ENCODE results near the gene OTUD4. TPM values are rescaled to one million over a fixed set of nuclear protein-coding genes. Genes with fewer than 3 reads are reported as not detected.
A peak's percentile ranks its signal among the peaks of the same experiment; 100 is the strongest.
"Not testable (repeated sequence)": the region's sequence is repeated elsewhere in the genome, so short reads cannot be mapped to it uniquely, and the experiment has no call there.

The OTUD4 gene
- total RNA-seq, 1 donor from 2014 or later: 35.0 TPM

DNA sequence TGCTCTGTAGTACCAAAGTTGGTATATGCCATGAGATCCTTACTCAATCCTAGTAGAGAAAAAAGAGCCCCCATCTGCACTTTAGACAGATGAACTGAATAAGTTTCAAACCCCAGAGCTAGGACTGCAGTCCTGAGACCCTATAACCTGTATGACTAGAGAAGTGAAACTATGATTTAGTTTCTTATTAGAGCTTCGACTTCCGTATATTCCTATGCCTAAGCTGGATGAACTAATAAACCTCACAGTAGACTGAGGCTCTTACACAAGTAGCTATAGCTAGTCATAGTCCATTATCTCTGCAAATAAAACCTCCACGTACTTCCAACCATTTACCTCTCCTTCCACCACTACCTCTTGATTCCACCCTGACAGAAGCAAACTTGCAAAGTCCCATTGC, 6.3 kb upstream of the OTUD4 start:
- Mint-ChIP-seq H3K4me1 (ENCODE audit: unreplicated experiment) (no peaks in the 10 kb centered on the region), H3K4me3 (ENCODE audit: unreplicated experiment) (no peak overlapping the region), H3K36me3 (ENCODE audit: unreplicated experiment) (no peaks in the 10 kb centered on the region), H3K27me3 (ENCODE audit: unreplicated experiment) (peaks cover 15% of the 10 kb centered on the region), H3K9me3 (ENCODE audit: unreplicated experiment) (no peaks in the 10 kb centered on the region), H3K27ac (ENCODE audit: unreplicated experiment) (no peak overlapping the region)
- TF ChIP-seq CTCF (IDR thresholded peaks at IDR 0.05): no peak
- DNase-seq (ENCODE audit: extremely low spot score, unreplicated experiment): no peak

- no peak for DNase-seq (ENCODE audit: extremely low spot score, unreplicated experiment)
- Mint-ChIP-seq H3K27ac (ENCODE audit: unreplicated experiment) (no peak overlapping the region), H3K4me3 (ENCODE audit: unreplicated experiment) (no peak overlapping the region), H3K9me3 (ENCODE audit: unreplicated experiment) (no peaks in the 10 kb centered on the region), H3K36me3 (ENCODE audit: unreplicated experiment) (no peaks in the 10 kb centered on the region), H3K4me1 (ENCODE audit: unreplicated experiment) (peaks cover 10% of the 10 kb centered on the region), H3K27me3 (ENCODE audit: unreplicated experiment) (peaks cover 15% of the 10 kb centered on the region)
- no peak for TF ChIP-seq CTCF (IDR thresholded peaks at IDR 0.05)
Measured at GRCh38 chr4:145183581-145183980, 3.2 kb upstream of the OTUD4 start.

DNA sequence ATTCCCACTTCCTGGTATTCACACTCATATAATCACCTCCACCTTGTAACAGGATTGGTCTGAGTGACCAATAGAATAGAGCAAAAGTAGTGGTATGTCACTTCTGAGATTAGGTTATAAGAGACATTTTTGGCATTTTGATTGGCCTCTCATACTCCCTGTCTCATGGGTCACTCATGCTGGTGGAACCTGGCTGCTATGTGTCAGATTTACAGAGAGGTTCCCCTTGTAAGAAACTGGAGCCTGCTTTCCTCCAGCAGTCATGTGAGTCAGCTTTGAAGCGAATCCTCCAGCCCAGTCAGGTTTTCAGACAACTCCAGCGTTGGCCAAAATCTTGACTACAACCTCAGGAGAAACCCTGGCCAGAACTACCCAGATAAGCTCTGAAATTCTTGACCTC, 2.6 kb upstream of the OTUD4 start:
- H3K9me3 Mint-ChIP-seq (ENCODE audit: unreplicated experiment): no peaks in the 10 kb centered on the region
- no peak overlapping the region for H3K27ac Mint-ChIP-seq (ENCODE audit: unreplicated experiment)
- peaks cover 15% of the 10 kb centered on the region for H3K4me1 Mint-ChIP-seq (ENCODE audit: unreplicated experiment)
- TF ChIP-seq CTCF (IDR thresholded peaks at IDR 0.05): no peak
- no peak overlapping the region for H3K4me3 Mint-ChIP-seq (ENCODE audit: unreplicated experiment)
- peaks cover 15% of the 10 kb centered on the region for H3K27me3 Mint-ChIP-seq (ENCODE audit: unreplicated experiment)
- DNase-seq (ENCODE audit: extremely low spot score, unreplicated experiment): no peak
- H3K36me3 Mint-ChIP-seq (ENCODE audit: unreplicated experiment): no peaks in the 10 kb centered on the region

- no peak overlapping the region for H3K27ac Mint-ChIP-seq (ENCODE audit: unreplicated experiment)
- no peaks in the 10 kb centered on the region for H3K9me3 Mint-ChIP-seq (ENCODE audit: unreplicated experiment)
- no peak overlapping the region for H3K4me3 Mint-ChIP-seq (ENCODE audit: unreplicated experiment)
Measured at GRCh38 chr4:145182222-145182621, 1.8 kb upstream of the OTUD4 start.

GRCh38 chr4:145181091-145181501, 707 bp upstream of the OTUD4 start:
- no peak for DNase-seq (ENCODE audit: extremely low spot score, unreplicated experiment)
- peaks cover 29% of the 10 kb centered on the region for H3K4me1 Mint-ChIP-seq (ENCODE audit: unreplicated experiment)
- peak overlapping the region; percentile 94 for H3K27ac Mint-ChIP-seq (ENCODE audit: unreplicated experiment)

More at GRCh38 chr4:145182222-145182621, 1.8 kb upstream of the OTUD4 start:
- H3K4me1 Mint-ChIP-seq (ENCODE audit: unreplicated experiment): peaks cover 23% of the 10 kb centered on the region
- no peak for DNase-seq (ENCODE audit: extremely low spot score, unreplicated experiment)
- no peak for TF ChIP-seq CTCF (IDR thresholded peaks at IDR 0.05)
- H3K36me3 Mint-ChIP-seq (ENCODE audit: unreplicated experiment): no peaks in the 10 kb centered on the region
- peaks cover 15% of the 10 kb centered on the region for H3K27me3 Mint-ChIP-seq (ENCODE audit: unreplicated experiment)

DNA sequence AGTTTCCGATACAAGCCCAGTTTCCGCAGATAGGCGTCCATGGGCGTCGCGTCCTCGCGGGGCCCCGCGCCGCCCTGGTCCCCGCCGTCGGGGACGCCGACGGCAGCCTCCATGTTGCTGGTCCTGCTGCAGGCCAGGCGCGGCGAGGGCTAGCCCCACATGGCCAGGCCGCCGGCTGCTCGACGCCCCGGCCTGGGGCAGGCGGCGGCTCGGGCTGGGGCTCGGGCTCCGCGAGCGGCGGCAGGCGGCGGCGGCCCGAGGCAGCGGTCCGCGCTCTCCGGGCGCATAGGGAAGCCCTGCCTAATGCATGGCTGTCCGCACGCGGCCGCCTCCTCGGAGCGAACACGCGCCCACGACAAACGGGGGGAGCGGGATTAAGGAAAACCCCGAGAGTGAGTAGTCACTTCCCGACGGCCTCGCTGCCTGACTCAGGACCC, 510 bp downstream of the OTUD4 start:
- Mint-ChIP-seq H3K27ac (ENCODE audit: unreplicated experiment) (peak overlapping the region; percentile 87), H3K4me1 (ENCODE audit: unreplicated experiment) (peaks cover 38% of the 10 kb centered on the region), H3K4me3 (ENCODE audit: unreplicated experiment) (peak overlapping the region; percentile 94)
- not testable (repeated sequence) for H3K27me3 Mint-ChIP-seq (ENCODE audit: unreplicated experiment); DNase-seq (ENCODE audit: extremely low spot score, unreplicated experiment); H3K9me3 Mint-ChIP-seq (ENCODE audit: unreplicated experiment); H3K36me3 Mint-ChIP-seq (ENCODE audit: unreplicated experiment)

More at GRCh38 chr4:145181091-145181501, 707 bp upstream of the OTUD4 start:
- no peaks in the 10 kb centered on the region for H3K36me3 Mint-ChIP-seq (ENCODE audit: unreplicated experiment)
- peak overlapping the region; percentile 80 for H3K4me3 Mint-ChIP-seq (ENCODE audit: unreplicated experiment)
- H3K9me3 Mint-ChIP-seq (ENCODE audit: unreplicated experiment): no peaks in the 10 kb centered on the region
- no peak for TF ChIP-seq CTCF (IDR thresholded peaks at IDR 0.05)
- H3K27me3 Mint-ChIP-seq (ENCODE audit: unreplicated experiment): peaks cover 7% of the 10 kb centered on the region

Data from osteocyte (in vitro differentiated cells).